HG02610 (cell line): ENCODE data around the gene C2CD4D.

Experiments used
- ATAC-seq: cut with Tn5 transposase; IDR thresholded peaks from one replicate; pipeline ENCODE4 v1.9.1; 2021; ENCODE audit warnings: mild to moderate bottlenecking, moderate library complexity; ENCODE audit not compliant: unreplicated experiment

Gene C2CD4D

GRCh38 chr1:151835596-151835995 lies 4.0 kb downstream of the C2CD4D start:
- no peak for ATAC-seq

GRCh38 chr1:151834239-151834638 lies 5.4 kb downstream of the C2CD4D start:
- ATAC-seq = no peak

DNA sequence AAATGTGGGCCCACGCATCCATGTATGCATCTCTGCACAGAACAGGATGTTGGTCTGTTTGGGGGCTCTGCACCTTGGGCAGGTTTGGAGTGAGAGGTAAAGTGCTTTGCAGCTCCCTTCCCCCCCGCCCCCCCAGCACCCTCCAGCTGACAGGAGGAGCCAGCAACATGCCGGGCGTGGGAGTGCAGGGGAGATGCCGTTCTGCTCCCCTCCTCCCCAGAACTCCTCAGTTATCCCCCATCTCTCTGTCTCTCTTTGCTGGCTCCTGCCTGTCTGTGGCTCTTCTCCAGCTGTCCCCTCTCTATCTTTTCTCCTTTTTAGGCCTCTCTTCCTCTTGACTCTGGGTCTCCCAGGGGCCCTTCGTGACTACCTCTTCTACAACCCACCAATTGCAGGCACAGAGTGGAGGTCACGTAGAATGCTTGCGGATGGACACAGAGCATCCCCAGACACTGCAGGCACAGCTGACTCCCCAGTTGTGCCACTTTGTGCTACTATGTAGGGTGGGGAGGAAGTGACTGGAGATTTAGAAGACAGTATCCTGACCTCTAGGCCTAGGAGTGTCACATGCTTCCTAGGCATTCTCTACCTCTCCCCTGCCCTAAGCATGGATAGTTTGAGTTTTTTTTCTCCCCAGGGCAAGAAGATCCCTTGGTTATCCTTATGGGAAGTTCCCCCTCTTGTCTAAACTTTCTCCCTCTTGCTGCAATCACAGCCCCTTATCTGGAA lies 6.3 kb downstream of the C2CD4D start:
- ATAC-seq = no peak

- ATAC-seq = no peak
These were observed 7.2 kb downstream of the C2CD4D start for GRCh38 chr1:151832318-151832980.

GRCh38 chr1:151831605-151832004 lies 8.0 kb downstream of the C2CD4D start, which contains the start of gene RORC:
Gene RORC (minus strand): TSS chr1:151831802. CDS start chr1:151831764, 38 bp downstream.
- ATAC-seq = no peak

- no peak for ATAC-seq
These were observed 8.4 kb downstream of the C2CD4D start for GRCh38 chr1:151831256-151831591.

DNA sequence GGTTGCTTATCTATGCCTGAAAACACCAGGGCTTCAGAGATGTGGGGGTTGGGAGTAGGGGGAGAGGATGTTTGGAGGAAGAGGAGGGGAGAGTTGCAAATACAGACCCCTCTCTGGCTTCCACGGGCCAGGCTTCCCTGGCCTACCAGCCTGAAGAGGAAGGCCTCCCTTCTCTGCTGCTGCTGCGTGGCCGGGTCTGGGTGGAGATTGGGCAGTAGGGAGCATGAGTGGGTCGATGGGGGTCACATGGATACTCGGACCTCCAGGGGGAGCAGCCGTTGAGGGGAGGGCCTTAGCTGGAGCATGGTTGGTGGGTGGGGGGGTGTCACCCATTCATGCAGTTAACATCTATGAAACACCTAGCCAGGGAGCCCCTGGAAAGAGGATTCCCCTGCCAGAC lies 9.6 kb downstream of the C2CD4D start:
- ATAC-seq = no peak

DNA sequence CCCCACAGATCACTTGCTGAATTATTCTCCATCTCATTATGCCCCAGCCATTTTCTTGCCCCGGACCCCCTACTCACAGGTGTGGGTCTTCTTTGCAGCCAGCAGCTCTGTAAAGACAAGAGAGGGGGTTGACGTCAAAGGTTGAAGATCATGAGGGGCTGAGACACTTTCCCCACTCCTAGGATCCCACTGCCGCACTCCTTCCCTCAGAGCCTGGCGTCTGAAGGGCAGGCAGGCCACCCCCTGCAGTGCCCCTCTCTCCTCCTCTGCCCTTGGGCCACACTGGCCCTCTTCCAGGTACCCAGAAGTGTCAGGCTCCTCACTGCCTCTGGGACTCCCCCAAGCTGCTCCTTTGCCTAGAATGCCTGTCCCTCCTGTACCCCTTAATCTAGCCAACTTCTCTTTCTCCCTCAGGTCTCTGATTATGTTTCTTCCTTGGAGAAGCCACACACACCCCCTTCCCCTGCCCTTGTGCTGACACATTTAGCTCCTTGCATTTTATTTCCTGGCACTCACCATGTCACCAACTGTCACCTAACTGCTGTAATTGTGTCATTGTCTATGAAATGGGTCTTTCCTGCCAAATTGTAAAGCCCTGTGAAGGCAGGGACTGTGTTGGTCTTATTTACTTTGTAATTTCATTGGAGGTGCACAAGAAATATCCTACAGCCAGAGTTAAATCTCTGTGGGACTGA lies 10.1 kb downstream of the C2CD4D start:
- ATAC-seq = no peak

DNA sequence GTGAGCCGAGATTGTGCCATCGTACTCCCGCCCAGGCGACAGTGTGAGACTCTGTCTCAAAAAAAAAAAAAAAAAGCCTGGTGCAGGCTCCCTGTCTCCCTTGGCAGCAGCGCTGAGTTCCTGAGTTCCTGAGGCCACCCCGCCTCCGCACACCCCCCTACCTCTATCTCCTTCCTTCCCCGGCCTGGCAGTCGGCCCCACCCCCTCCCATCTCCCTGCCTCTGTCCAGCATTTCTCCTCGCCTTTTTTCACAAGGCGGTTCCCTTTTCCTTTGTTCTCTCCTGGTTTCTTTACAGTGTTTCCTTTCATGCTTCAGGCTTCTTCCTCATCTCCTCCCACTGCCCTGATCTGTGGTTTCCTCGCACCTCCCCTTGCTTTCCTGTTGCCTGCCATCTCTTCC lies 10.7 kb downstream of the C2CD4D start:
- no peak for ATAC-seq

DNA sequence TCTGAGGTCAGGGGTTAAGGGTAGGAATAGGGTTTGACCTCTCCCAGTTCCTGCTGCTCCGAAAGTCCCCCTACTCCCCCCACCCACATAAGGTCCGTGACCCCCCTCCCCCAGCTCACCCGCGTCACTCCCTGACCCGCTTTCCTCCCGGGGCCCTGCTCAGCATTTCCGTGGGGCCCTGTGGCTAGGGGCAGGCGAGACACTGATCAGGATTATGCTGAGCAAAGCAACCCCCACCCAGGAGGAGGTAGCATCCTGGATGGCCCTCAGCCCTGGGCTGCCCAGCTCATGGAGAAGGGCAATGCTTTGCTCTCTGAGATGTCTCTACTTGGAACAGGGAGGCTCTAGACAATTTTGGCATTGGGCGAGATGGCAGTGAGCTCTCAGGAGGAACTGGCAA lies 11.8 kb downstream of the C2CD4D start:
- no peak for ATAC-seq

GRCh38 chr1:151825751-151826660 lies 13.6 kb downstream of the C2CD4D start:
- no peak for ATAC-seq

DNA sequence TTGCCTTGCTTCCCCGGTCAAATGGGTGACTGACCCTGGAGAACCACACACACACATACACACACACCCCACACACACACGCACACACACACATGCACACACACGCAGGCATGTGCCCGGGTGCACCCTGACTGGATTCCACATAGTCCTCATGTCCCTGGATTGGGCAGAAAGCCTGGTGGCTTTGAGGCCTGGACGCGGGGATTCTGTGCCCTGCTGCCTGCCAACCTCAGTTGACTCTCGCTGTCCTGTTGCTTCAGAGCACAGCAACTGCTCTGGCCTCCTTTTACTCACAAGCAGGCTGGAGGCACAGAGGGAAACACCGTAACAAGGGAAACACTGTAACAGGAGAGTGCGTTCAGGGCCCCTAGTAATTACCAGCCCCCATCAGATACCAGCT lies 14.4 kb downstream of the C2CD4D start:
- no peak for ATAC-seq

DNA sequence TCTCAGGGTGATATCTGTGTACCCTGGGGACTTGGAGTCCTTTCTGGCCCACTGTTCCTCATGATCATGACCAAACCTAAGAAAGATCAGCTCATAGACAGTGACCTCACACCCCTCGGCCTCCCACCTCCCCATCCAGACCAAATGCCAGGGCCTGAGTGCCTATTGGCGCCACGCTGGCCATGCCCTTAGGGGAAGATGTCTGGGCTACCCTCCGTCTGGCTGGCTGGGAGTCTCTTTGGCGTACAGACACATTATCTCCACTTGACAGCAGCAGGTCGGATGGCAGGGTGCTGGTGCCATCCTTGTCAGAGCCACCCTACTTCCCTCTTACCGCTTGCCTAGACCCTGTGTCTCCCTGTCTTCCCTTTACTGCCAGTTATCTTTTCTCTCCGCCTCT lies 16.4 kb downstream of the C2CD4D start:
- ATAC-seq = no peak

DNA sequence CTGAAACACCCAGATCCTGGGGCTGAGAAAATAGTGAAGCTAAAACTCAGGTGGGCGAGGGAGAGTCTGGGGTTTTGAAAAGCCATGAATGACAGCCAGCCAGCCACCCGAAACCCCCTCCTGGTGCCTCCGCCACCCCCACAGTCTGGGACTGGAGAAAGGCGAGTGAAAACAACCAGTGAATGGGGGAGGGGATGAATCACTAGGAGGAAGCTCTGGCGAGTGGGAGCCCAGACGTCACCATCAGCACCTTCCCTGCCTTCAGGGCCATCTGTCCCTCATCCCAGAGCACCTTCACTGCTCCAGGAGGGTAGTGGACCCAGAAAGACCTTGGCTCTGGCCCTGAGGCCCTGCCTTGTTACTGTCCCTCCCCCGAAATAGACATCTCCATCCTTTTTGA lies 17.2 kb downstream of the C2CD4D start:
- no peak for ATAC-seq

GRCh38 chr1:151820940-151821339 lies 18.7 kb downstream of the C2CD4D start:
- ATAC-seq = no peak

- no peak for ATAC-seq
These were observed 19.5 kb downstream of the C2CD4D start for GRCh38 chr1:151819976-151820623.

DNA sequence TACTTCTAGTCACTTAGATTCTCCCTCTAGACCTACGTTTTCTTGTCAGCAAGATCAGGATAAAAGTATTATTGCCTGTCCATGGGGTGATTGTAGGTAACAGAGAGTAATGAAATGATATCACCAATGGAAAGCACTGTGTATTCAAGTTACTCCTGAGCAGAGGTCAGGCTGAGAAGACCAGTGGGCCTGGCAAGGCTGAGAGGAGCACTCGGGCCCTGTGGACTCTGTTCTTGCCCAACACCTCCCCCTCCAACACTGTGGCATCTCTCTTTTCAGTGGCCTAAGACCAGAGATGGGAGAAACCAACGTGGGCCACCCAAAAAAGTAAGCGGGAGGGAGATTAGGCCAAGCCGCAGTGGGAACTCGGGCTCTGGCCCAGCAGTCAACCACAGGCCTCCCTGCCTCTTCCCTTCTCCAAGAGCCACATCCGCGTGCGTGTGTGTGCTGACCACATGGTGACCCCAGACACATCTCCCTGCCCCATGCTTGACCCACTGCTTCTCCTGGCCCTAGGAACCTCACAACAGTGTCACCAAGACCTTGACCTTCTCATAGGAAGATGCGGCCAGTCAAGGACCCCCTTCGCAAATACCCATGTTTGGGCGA lies 20.3 kb downstream of the C2CD4D start:
- no peak for ATAC-seq

DNA sequence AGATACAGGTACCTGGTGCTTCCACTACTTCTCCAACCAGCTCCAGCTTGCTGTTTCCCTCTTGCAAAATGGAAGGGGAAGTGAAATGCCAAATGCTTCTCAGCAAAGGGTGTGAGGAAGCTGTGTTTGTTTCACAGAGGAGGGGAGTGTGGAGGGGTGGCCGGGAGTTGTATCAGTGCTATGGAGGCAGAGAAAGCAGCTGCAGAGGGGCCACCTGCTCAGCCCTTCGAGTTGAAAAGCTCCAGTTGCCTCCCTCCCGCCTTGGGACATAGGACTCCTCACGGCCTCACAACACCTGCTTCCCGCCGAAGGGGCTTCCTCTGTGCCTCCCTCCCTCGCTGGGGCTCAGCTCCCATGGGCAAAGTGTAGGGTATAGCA lies 22.3 kb downstream of the C2CD4D start:
- no peak for ATAC-seq

DNA sequence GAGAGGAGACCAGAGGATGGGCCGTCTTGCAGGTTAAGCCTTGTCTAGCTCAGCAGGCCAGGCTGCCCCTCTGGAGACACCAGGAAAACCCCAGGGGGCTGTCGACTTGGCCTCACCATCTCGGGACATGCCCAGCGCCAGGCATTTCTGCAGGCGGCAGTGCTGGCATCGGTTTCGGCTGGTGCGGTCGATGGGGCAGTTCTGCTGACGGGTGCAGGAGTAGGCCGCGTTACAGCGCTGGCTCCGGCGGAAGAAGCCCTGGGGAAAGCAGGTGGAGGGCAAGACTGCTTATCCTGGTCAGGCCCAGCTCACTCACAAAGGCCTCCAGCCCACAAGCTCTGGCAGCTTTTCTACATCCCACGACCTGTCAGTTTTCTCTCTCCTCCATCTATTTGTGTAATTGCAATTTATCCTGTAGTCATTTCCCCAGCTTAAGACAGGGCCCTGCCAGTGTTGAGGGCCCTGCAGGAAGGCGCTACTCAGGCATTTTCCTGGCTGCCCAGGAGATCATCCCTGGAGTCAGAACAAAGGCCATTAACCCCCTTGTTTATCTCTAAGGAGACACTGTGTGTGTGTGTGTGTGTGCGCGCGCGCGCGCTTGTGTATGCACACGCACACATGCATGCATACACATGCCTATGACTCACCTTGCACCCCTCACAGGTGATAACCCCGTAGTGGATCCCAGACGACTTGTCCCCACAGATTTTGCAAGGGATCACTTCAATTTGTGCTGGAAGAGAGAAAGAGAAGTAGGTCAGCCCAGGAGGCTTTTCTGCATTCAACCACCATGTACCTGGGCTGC lies 22.9 kb downstream of the C2CD4D start:
- no peak for ATAC-seq
